Stimulated activated CD8-positive, alpha-beta memory T cell treated with anti-CD3 and anti-CD28 coated beads, Interleukin-4, amount 100 ng/mL, for 4 hours (primary cell): Measurements from ENCODE around the gene SLC9A7.

Experiments used
- DNase-seq, 2 donors: peaks; one replicate each; pipeline ENCODE4 v3.0.0-alpha.2; 2020; ENCODE audit warnings: low read depth in 2 of 2, low spot score in 1 of 2

Gene SLC9A7

GRCh38 chrX:46707274-46707965 is 51.5 kb downstream of the SLC9A7 start:
- DNase-seq, result no peak

- no peak for DNase-seq
These were observed 54.0 kb downstream of the SLC9A7 start for GRCh38 chrX:46704767-46705386.

GRCh38 chrX:46703980-46704379 is 54.9 kb downstream of the SLC9A7 start:
- DNase-seq, result no peak

GRCh38 chrX:46698691-46699090 is 60.2 kb downstream of the SLC9A7 start:
- DNase-seq, result no peak

GRCh38 chrX:46695491-46695890 is 63.4 kb downstream of the SLC9A7 start:
- no peak for DNase-seq

- DNase-seq, result no peak
These were observed 64.4 kb downstream of the SLC9A7 start for GRCh38 chrX:46694549-46694948.

- DNase-seq, result no peak
These were observed 65.8 kb downstream of the SLC9A7 start for GRCh38 chrX:46693149-46693548.

- no peak for DNase-seq
These were observed 68.1 kb downstream of the SLC9A7 start for GRCh38 chrX:46690818-46691217.

- no peak for DNase-seq
These were observed 71.3 kb downstream of the SLC9A7 start for GRCh38 chrX:46687619-46688018.

GRCh38 chrX:46686003-46686645 is 72.8 kb downstream of the SLC9A7 start:
- DNase-seq, result peak in 1 of 2 donors; percentile 2

- DNase-seq, result no peak
These were observed 75.9 kb downstream of the SLC9A7 start for GRCh38 chrX:46683048-46683447.

- DNase-seq, result no peak
These were observed 77.1 kb downstream of the SLC9A7 start for GRCh38 chrX:46681849-46682248.

- DNase-seq, result no peak
These were observed 80.7 kb downstream of the SLC9A7 start for GRCh38 chrX:46678232-46678631.

GRCh38 chrX:46676399-46677356 is 82.2 kb downstream of the SLC9A7 start:
- DNase-seq, result no peak

- DNase-seq, result no peak
These were observed 85.1 kb downstream of the SLC9A7 start for GRCh38 chrX:46673620-46674359.

- DNase-seq, result no peak
These were observed 88.6 kb downstream of the SLC9A7 start for GRCh38 chrX:46670316-46670715.

GRCh38 chrX:46666831-46667230 is 92.1 kb downstream of the SLC9A7 start:
- DNase-seq, result no peak

- no peak for DNase-seq
These were observed 93.4 kb downstream of the SLC9A7 start for GRCh38 chrX:46665232-46666152.

- DNase-seq, result no peak
These were observed 96.5 kb downstream of the SLC9A7 start for GRCh38 chrX:46662188-46662958.
